Keratinocyte (primary cell): ENCODE results near the gene AFG1L.

Experiments used
- EZH2 ChIP-seq: IDR thresholded peaks from one replicate; pipeline ENCODE4 v1.6.1; 2012; ENCODE audit warnings: inconsistent platforms, mild to moderate bottlenecking, low read length, moderate library complexity
- TF ChIP-seq, protein P1 (sequence below), 3 experiments: IDR thresholded peaks in 1 of 3; conservative IDR thresholded peaks in 1 of 3; optimal IDR thresholded peaks in 1 of 3; 2 replicates in 2 of 3; 3 replicates in 1 of 3; pipeline versions ENCODE3 to v1.5.1; 2011; ENCODE audit warnings: low read length in 3 of 3, mild to moderate bottlenecking in 3 of 3, moderate library complexity in 2 of 3, control low read depth in 1 of 3, inconsistent platforms in 1 of 3; ENCODE audit not compliant: insufficient read depth in 2 of 3; ENCODE audit errors: extremely low read depth in 1 of 3

DNA sequence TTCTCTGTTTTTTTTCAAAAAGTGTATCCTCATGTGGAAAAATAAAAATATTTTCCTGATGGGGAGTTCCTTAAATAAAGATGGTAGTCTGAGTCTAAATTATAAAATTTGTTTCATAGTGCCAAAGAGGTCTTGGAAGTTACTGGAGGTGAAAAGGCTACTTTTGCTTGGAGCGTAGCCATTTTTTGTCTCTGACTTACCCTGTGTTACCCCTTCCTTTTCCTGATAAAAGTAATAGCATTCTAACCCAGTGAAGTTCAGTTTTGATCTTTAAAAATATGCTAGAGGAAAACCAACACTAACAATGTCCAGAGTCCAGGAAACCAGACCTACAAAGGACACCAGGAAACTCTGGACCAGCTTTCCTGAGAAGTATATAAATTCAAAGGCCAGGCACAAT, 153.6 kb downstream of the AFG1L start:
- TF ChIP-seq, protein P1, sequence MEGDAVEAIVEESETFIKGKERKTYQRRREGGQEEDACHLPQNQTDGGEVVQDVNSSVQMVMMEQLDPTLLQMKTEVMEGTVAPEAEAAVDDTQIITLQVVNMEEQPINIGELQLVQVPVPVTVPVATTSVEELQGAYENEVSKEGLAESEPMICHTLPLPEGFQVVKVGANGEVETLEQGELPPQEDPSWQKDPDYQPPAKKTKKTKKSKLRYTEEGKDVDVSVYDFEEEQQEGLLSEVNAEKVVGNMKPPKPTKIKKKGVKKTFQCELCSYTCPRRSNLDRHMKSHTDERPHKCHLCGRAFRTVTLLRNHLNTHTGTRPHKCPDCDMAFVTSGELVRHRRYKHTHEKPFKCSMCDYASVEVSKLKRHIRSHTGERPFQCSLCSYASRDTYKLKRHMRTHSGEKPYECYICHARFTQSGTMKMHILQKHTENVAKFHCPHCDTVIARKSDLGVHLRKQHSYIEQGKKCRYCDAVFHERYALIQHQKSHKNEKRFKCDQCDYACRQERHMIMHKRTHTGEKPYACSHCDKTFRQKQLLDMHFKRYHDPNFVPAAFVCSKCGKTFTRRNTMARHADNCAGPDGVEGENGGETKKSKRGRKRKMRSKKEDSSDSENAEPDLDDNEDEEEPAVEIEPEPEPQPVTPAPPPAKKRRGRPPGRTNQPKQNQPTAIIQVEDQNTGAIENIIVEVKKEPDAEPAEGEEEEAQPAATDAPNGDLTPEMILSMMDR (optimal IDR thresholded peaks at IDR 0.05 in 1 of 3, IDR thresholded peaks at IDR 0.05 in 1 of 3, conservative IDR thresholded peaks at IDR 0.05 in 1 of 3; ENCODE audit: extremely low read depth in 1 of 3, insufficient read depth in 2 of 3, low read length in 3 of 3) = no peak
- no peak for TF ChIP-seq EZH2
